ENCODE measurements around the gene SLC66A1.

Gene SLC66A1

DNA sequence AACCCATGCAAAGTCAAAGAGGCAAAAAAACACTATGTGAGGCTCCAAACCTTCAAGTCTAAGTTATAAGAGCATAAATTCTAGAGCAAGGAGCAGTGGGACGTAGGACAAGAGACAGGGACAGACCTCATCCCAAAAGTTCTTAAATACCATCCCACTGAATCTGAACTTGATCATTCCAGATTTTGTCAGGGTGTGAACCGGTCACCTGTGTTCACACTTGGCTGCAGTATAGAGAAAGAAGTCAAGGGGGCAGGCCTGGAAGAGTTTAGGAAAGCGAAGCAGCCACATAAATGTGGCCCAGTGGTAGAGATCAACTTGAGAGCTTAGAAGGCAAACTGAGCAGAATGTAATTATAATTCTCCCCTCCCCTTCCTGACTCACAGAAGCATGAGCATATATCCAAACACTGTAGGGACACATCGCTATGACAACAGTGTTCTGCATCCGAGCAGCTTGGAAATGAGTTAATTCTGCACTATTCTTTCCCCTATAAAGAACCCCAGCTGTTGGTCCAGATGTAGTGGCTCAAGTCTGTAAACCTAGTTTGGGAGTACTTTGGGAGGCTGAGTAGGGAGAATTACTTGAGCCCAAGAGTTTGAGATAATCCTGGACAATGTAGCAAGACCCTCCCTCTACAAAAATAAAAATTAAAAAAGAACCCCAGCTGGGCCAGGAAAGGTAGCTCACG, 2.9 kb upstream of the SLC66A1 start:
- TF ChIP-seq, protein P1, sequence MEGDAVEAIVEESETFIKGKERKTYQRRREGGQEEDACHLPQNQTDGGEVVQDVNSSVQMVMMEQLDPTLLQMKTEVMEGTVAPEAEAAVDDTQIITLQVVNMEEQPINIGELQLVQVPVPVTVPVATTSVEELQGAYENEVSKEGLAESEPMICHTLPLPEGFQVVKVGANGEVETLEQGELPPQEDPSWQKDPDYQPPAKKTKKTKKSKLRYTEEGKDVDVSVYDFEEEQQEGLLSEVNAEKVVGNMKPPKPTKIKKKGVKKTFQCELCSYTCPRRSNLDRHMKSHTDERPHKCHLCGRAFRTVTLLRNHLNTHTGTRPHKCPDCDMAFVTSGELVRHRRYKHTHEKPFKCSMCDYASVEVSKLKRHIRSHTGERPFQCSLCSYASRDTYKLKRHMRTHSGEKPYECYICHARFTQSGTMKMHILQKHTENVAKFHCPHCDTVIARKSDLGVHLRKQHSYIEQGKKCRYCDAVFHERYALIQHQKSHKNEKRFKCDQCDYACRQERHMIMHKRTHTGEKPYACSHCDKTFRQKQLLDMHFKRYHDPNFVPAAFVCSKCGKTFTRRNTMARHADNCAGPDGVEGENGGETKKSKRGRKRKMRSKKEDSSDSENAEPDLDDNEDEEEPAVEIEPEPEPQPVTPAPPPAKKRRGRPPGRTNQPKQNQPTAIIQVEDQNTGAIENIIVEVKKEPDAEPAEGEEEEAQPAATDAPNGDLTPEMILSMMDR (IDR thresholded peaks at IDR 0.05; ENCODE audit: borderline replicate concordance, insufficient read depth, low read depth, low read length) = no peak
- H3K4me3 ChIP-seq (ENCODE audit: low read depth, low read length) = no peak overlapping the region

DNA sequence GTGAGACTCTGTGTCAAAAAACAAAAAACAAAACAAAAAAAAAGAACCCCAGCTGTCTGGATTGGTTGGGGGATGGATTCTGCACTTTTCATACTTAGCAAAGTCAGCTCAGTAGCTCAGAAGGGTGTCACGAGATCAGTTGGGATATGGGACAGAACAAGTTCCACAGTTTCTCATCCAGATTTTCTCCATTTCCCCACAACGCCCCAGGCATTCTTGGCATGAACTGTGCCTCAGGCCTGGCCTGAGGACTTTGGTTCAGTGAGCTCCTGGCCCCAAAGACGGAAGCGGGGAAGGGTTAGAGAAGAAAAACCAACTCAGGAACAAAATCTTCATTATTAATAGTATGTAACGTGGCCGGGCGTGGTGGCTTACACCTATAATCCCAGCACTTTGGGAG, 2.1 kb upstream of the SLC66A1 start:
- TF ChIP-seq, protein P1 (IDR thresholded peaks at IDR 0.05; ENCODE audit: borderline replicate concordance, insufficient read depth, low read depth, low read length) = no peak
- no peak overlapping the region for H3K4me3 ChIP-seq (ENCODE audit: low read depth, low read length)

DNA sequence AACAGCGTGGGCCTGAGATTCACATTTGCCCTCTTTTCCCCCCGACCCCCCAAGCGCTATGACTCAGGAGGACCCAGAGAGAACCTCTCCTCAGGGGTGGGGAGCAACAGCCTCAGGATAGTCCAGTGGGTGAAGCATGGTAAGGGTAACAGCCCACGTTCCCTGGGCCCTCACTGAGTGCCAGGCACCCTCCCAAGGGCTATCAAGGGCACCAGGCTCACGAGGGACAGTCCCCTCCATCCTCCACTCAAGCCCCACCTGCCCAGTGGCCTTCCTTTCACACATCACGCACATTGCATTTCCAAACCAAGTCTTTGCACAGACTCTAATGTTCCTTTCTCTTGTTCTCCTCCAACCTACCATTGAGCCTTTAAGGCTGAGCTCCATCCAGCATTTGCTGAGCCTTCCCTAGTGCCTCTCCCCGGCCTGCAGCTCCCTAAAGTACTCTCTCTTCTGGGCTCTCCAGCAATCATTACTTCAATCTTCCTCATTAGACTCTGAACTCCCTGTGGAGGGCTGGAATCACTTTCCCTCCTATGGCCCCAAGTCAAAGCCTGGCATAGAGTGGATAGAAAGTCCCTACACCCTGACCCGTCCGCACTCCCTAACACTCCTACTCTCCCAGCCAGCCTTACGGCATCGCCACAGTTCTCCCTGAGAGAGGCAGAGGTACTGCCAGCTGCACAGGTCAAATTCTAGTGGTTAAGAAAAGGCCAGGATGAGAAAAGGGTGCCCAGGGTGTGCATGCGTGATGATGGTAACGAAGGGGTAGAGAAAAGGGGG, 1.2 kb upstream of the SLC66A1 start:
- peak overlapping the region; percentile 98 for H3K4me3 ChIP-seq (ENCODE audit: low read depth, low read length)
- TF ChIP-seq, protein P1 (IDR thresholded peaks at IDR 0.05; ENCODE audit: borderline replicate concordance, insufficient read depth, low read depth, low read length) = no peak

DNA sequence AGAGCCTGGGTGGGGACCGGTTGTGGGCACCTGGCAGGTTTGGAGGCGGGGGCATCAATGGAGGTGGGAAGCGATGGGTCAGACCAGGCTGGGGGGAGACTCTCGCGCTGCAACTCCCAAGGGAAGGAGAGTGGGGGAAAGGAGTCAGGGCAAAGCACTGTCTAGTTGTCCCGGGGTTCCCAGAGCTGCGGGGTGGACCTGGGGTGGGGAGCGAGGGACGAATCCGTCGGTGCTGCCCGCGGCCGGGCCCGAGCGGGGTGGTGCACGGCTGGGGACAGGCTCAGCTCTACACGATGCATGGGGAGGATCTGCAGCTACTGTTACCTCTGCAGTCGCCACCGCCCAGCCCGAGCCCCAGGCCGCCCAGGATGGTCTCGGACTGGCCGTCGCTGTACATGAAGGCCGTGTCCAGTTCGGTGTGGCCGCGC, 609 bp upstream of the SLC66A1 start:
- H3K4me3 ChIP-seq (ENCODE audit: low read depth, low read length) = peak overlapping the region; percentile 98
- TF ChIP-seq, protein P1 (IDR thresholded peaks at IDR 0.05; ENCODE audit: borderline replicate concordance, insufficient read depth, low read depth, low read length) = no peak

DNA sequence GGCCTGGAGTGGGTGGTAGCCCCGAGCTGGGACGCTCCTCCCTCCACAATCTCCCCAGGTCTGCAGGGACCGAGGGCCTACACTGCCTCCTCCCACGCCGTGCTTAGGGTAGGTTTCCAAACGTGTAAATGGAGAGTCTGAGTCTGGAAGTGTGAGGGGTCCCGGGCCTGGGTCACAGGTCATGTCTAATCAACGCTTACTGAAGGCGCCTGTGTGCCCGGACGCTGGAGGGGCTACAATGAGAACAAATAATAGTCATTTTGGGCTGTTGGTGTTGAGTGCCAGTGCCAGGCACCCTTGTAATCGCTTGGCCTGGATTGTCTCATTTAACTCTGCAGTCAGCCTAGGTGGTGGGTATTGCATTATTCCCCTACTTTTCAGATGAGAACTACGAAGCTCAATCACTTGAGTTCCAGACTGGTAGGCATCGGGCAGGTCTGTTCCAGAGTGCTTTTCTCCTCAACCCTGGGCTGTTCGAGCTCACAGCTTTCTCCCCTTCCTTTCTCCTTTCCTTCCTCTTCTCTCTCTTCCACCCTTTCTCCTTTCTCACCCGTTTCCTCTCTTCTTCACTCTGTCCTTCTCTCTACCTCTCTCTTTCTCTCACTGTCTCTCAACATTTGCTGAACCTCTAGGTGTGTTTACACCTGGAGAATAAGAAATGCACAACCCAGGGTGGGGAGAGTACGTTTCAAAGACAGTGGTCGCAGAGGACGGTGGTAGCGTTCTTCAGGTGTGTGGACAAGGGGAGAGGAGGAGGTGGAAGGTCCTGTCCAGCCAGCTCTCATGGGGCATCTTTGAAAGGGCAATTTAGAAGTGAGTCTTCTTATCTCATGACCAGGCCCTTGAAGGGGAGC, 883 bp downstream of the SLC66A1 start:
- peak overlapping the region; percentile 71 for H3K4me3 ChIP-seq (ENCODE audit: low read depth, low read length)
- TF ChIP-seq, protein P1 (IDR thresholded peaks at IDR 0.05; ENCODE audit: borderline replicate concordance, insufficient read depth, low read depth, low read length) = no peak

DNA sequence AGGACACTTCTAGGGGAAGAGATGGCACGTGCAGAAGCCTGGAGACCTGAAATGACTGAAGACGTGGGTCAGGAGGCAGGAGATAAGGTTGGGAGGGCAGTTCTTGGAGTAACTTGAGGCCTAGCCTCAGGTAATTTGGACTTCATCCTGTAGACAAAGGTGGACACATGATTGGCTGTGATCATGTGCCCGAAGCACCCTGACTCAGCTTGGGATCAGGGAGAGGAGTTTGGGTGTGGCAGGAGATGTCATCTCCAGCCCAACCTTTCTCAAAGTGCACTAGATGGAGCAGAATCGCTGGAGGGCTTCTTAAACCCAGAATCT, 1.5 kb downstream of the SLC66A1 start:
- TF ChIP-seq, protein P1 (IDR thresholded peaks at IDR 0.05; ENCODE audit: borderline replicate concordance, insufficient read depth, low read depth, low read length) = no peak
- peak overlapping the region; percentile 31 for H3K4me3 ChIP-seq (ENCODE audit: low read depth, low read length)

Measured in GM12875 (cell line).